ENCODE results near the gene NFIX. TPM values are rescaled to one million over a fixed set of nuclear protein-coding genes. Genes with fewer than 3 reads are reported as not detected.

Gene NFIX
- total and polyA plus RNA-seq, 4 donors = 26.0 to 190 (median 89.6) TPM

DNA sequence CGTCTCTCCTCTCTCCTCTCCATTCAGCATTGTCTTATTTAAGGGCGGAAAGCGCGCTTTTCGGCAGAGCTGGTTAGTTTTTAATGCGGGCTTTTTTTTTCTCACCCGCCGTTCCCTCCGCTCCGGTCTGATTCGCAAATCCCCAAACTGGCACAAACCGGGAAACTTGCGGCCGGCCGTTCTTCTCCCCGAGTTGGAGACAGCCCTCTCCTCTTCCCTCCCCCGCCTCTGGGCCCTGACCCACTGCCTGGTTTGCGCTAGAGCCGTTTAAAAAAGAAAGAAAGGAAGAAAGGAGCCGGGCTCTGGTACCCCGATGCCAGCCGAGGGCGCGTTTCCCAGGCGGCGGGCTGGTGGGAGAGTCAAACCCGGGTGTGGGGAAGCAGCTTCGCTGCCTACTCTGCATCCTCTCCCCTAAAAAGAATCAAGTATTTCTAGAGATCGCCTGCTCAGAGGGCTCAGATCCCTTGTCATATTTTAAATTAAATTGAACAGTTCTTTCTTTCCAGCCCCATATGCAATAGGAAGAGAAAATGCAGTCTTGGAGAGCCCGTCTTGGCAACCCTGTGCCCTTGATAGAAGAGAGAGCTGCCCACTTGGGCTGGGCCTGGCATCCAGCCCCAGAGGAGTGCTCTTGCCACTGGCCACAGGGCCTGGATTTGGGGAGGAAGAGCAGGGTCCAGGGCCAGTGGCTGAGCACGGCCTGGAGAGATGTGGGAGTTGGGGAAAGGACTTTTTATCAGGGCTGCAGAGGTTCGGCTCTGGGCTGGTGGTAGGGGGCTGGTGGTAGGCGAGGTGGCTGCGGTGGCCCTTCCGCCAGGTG is 19.0 kb downstream of the NFIX start:
- TF ChIP-seq, protein P1, sequence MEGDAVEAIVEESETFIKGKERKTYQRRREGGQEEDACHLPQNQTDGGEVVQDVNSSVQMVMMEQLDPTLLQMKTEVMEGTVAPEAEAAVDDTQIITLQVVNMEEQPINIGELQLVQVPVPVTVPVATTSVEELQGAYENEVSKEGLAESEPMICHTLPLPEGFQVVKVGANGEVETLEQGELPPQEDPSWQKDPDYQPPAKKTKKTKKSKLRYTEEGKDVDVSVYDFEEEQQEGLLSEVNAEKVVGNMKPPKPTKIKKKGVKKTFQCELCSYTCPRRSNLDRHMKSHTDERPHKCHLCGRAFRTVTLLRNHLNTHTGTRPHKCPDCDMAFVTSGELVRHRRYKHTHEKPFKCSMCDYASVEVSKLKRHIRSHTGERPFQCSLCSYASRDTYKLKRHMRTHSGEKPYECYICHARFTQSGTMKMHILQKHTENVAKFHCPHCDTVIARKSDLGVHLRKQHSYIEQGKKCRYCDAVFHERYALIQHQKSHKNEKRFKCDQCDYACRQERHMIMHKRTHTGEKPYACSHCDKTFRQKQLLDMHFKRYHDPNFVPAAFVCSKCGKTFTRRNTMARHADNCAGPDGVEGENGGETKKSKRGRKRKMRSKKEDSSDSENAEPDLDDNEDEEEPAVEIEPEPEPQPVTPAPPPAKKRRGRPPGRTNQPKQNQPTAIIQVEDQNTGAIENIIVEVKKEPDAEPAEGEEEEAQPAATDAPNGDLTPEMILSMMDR (IDR thresholded peaks at IDR 0.05; ENCODE audit: control extremely low read depth, extremely low read depth) = no peak
- Histone ChIP-seq H3K4me3 (no peak overlapping the region), H3K9ac (ENCODE audit: insufficient read depth in 1 of 2, low read length in 2 of 2) (no peak overlapping the region), H3K9me3 (ENCODE audit: control insufficient read depth in 4 of 4, insufficient read depth in 3 of 4, low read length in 3 of 4) (no peaks in the 10 kb centered on the region), H3K27ac (ENCODE audit: low read depth in 1 of 2, low read length in 1 of 2) (peak overlapping the region; percentile 13 to 52), H3K27me3 (ENCODE audit: control insufficient read depth in 3 of 3, insufficient read depth in 3 of 3, low read length in 2 of 3) (peaks cover 0 to 19% (median 0%) of the 10 kb centered on the region in 3 donors), H3K36me3 (ENCODE audit: control insufficient read depth in 4 of 4, insufficient read depth in 4 of 4, low read length in 4 of 4) (peaks cover 0 to 8% (median 0%) of the 10 kb centered on the region in 4 donors), H3K4me1 (ENCODE audit: control insufficient read depth in 5 of 5, insufficient read depth in 5 of 5, low read length in 5 of 5) (peaks cover 7 to 81% (median 50%) of the 10 kb centered on the region in 5 donors)
- 27 to 34% methylated on average over 34 to 35 of the region's 35 CpGs for WGBS, 2 donors
- ATAC-seq (ENCODE audit: insufficient read depth, low FRiP score) (no peak), DNase-seq (peak in 2 of 3 donors; percentile 49 to 55)

DNA sequence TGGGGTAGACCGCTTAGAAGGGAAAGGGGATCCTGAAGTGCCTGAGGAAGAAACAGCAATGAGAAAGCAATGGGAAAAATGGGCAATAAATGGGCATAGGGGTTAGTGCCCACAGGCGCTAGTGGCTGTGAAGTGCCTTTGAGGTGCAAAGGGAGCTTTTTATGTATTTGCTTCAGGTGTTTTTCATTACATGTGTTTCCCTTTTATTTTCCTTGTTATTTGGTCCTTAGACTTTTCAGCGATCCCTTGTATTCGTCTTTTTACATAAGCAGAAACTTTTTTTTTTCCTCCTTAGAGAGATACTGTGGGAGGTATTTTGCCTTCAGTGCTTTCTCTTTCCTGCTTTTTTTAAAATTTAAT is 19.6 kb downstream of the NFIX start:
- peaks cover 0 to 8% (median 0%) of the 10 kb centered on the region in 4 donors for H3K36me3 ChIP-seq (ENCODE audit: control insufficient read depth in 4 of 4, insufficient read depth in 4 of 4, low read length in 4 of 4)
- ATAC-seq (ENCODE audit: insufficient read depth, low FRiP score) (no peak), DNase-seq (no peak)
- 63 to 80% methylated on average over 4 of the region's 4 CpGs for WGBS, 2 donors
- H3K27ac ChIP-seq (ENCODE audit: low read depth in 1 of 2, low read length in 1 of 2) = peak overlapping the region; percentile 13 to 52
- no peaks in the 10 kb centered on the region for H3K9me3 ChIP-seq (ENCODE audit: control insufficient read depth in 4 of 4, insufficient read depth in 3 of 4, low read length in 3 of 4)
- H3K9ac ChIP-seq (ENCODE audit: insufficient read depth in 1 of 2, low read length in 2 of 2) = no peak overlapping the region
- no peak overlapping the region for H3K4me3 ChIP-seq
- peaks cover 7 to 82% (median 51%) of the 10 kb centered on the region in 5 donors for H3K4me1 ChIP-seq (ENCODE audit: control insufficient read depth in 5 of 5, insufficient read depth in 5 of 5, low read length in 5 of 5)
- peaks cover 0 to 19% (median 0%) of the 10 kb centered on the region in 3 donors for H3K27me3 ChIP-seq (ENCODE audit: control insufficient read depth in 3 of 3, insufficient read depth in 3 of 3, low read length in 2 of 3)
- TF ChIP-seq, protein P1 (IDR thresholded peaks at IDR 0.05; ENCODE audit: control extremely low read depth, extremely low read depth) = no peak

DNA sequence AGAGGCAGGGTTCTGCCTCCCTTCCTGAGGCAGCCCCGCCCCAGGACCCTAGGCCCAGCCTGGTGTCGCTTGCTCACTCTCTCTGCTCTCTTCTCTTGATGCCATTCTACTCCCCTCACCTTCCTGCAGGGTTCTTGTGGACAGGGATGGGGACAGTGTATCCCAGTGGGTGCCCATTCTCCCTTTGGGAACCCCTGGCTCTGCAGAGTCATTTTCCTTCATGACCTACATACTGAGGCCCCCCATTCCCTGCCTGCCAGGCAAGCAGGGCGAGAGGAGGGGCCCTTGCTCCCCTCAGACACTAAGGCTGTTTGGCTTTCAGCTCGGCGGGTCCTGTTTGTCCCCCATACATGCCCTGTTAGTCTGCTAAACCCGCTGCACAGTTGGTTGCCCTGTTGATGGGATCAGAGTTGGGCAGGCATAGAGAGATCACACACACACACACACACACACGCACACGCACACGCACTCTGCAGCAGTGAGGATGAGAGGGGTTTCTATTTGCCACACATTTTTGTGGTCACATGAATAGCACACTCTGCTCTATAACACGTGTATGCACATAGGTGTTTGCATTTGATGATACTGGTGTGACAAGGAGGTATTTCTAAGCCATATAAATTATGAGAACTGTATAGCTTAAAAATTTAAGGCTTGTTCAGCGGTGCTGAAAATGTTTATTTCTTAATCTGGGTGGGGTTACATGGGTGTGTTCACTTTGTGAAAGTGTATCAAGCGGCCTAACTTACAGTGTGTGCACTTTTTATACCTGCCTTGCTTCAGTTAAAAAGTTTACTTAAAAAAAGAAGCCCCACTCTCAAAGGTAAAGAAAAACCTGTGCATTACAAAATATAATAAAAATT is 20.3 kb downstream of the NFIX start:
- H3K36me3 ChIP-seq (ENCODE audit: control insufficient read depth in 4 of 4, insufficient read depth in 4 of 4, low read length in 4 of 4) = peaks cover 0 to 2% (median 0%) of the 10 kb centered on the region in 4 donors
- peak overlapping the region in 1 of 2 donors; percentile 72 for H3K27ac ChIP-seq (ENCODE audit: low read depth in 1 of 2, low read length in 1 of 2)
- H3K4me3 ChIP-seq = no peak overlapping the region
- TF ChIP-seq, protein P1 (IDR thresholded peaks at IDR 0.05; ENCODE audit: control extremely low read depth, extremely low read depth) = no peak
- H3K27me3 ChIP-seq (ENCODE audit: control insufficient read depth in 3 of 3, insufficient read depth in 3 of 3, low read length in 2 of 3) = peaks cover 0 to 15% (median 0%) of the 10 kb centered on the region in 3 donors
- peak overlapping the region in 1 of 2 donors; percentile 53 for H3K9ac ChIP-seq (ENCODE audit: insufficient read depth in 1 of 2, low read length in 2 of 2)
- WGBS, 2 donors = 53 to 67% methylated on average over 12 of the region's 12 CpGs
- no peak for ATAC-seq (ENCODE audit: insufficient read depth, low FRiP score)
- no peaks in the 10 kb centered on the region for H3K9me3 ChIP-seq (ENCODE audit: control insufficient read depth in 4 of 4, insufficient read depth in 3 of 4, low read length in 3 of 4)
- H3K4me1 ChIP-seq (ENCODE audit: control insufficient read depth in 5 of 5, insufficient read depth in 5 of 5, low read length in 5 of 5) = peaks cover 7 to 82% (median 56%) of the 10 kb centered on the region in 5 donors
- peak; percentile 40 to 56 (median 46) for DNase-seq
